Endothelial cell (in vitro differentiated cells): ENCODE results near the gene ACAD11. TPM values are rescaled to one million over a fixed set of nuclear protein-coding genes. Genes with fewer than 3 reads are reported as not detected.

Source experiments
- DNase-seq: peaks from one replicate; pipeline ENCODE4 v3.0.0; 2021; ENCODE audit warnings: low spot score
- H3K27ac Mint-ChIP-seq: one replicate; pipeline ENCODE4 v1.8.0; 2021; ENCODE audit warnings: mixed read lengths, inconsistent platforms; ENCODE audit not compliant: unreplicated experiment
- H3K27me3 Mint-ChIP-seq: one replicate; pipeline ENCODE4 v1.8.0; 2021; ENCODE audit warnings: mild to moderate bottlenecking, moderate library complexity, mixed read lengths, inconsistent platforms; ENCODE audit not compliant: unreplicated experiment
- H3K36me3 Mint-ChIP-seq: one replicate; pipeline ENCODE4 v1.8.0; 2021; ENCODE audit warnings: mild to moderate bottlenecking, low read depth, mixed read lengths, inconsistent platforms; ENCODE audit not compliant: unreplicated experiment
- H3K4me1 Mint-ChIP-seq: one replicate; pipeline ENCODE4 v1.8.0; 2021; ENCODE audit warnings: mild to moderate bottlenecking, mixed read lengths, inconsistent platforms; ENCODE audit not compliant: unreplicated experiment
- H3K4me3 Mint-ChIP-seq: one replicate; pipeline ENCODE4 v1.8.0; 2021; ENCODE audit warnings: mild to moderate bottlenecking, mixed read lengths, inconsistent platforms; ENCODE audit not compliant: unreplicated experiment
- H3K9me3 Mint-ChIP-seq: one replicate; pipeline ENCODE4 v1.8.0; 2021; ENCODE audit warnings: mixed read lengths, inconsistent platforms; ENCODE audit not compliant: unreplicated experiment
- total RNA-seq: library from RNA; stranded (reverse); fragmentation: NEBNext Ultra II Directional; extraction: Animal tissue kit (Norgen Biotek cat#: 25700); gene quantifications from one replicate; pipeline ENCODE4 v1.2.1, GENCODE V29; 2021; ENCODE audit not compliant: unreplicated experiment
- TF ChIP-seq, protein P1 (sequence below): fragments of 200-600 bp; sonication (generic); IDR thresholded peaks from one replicate; pipeline ENCODE4 v1.5.0; 2021; ENCODE audit warnings: antibody characterized with exemption; ENCODE audit not compliant: unreplicated experiment

ACAD11 gene
- total RNA-seq, 1 donor from 2014 or later, result 20.0 TPM

DNA sequence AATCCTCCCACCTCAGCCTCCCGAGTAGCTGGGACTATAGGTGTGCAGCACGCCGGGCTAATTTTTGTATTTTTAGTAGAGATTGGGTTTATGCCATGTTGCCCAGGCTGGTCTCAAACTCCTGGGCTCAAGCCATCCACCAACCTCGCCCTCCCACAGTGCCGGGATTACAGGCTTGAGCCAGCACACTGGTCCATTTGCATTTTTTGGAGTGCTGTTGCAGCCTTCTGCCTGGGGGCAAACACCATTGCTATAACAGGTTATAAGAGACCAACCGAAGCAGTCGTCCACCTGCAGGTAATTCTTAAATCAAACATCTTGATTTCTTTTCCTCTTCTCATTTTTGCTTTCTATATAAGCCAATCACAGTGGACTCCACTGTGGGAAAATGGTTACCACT is 34.8 kb downstream of the ACAD11 start:
- DNase-seq, result no peak
- Mint-ChIP-seq H3K27ac (no peak overlapping the region), H3K27me3 (no peaks in the 10 kb centered on the region), H3K4me1 (peaks cover 28% of the 10 kb centered on the region), H3K4me3 (no peak overlapping the region), H3K36me3 (peaks cover 8% of the 10 kb centered on the region), H3K9me3 (no peaks in the 10 kb centered on the region)
- TF ChIP-seq, protein P1, sequence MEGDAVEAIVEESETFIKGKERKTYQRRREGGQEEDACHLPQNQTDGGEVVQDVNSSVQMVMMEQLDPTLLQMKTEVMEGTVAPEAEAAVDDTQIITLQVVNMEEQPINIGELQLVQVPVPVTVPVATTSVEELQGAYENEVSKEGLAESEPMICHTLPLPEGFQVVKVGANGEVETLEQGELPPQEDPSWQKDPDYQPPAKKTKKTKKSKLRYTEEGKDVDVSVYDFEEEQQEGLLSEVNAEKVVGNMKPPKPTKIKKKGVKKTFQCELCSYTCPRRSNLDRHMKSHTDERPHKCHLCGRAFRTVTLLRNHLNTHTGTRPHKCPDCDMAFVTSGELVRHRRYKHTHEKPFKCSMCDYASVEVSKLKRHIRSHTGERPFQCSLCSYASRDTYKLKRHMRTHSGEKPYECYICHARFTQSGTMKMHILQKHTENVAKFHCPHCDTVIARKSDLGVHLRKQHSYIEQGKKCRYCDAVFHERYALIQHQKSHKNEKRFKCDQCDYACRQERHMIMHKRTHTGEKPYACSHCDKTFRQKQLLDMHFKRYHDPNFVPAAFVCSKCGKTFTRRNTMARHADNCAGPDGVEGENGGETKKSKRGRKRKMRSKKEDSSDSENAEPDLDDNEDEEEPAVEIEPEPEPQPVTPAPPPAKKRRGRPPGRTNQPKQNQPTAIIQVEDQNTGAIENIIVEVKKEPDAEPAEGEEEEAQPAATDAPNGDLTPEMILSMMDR, result no peak

DNA sequence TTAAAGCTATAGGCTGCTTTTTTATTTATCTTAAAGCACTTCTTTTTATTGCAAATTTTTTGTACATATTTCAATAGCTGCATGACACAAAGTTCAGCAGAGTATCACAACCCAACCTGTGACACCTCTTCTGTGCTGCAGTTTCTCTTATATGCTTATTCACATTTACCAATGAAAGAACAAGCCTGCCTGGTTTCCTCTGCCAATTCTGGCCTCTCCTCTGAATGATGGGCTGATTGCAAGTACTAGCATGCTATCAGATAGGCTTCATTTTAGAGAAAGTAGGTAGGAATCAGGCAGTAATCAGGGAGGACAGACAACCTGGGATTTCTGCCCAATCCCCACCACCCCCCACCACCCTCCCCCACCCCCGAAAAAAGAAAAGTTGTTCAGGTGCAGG is 36.0 kb downstream of the ACAD11 start:
- TF ChIP-seq, protein P1, result no peak
- H3K27ac Mint-ChIP-seq, result no peak overlapping the region
- H3K36me3 Mint-ChIP-seq, result peaks cover 8% of the 10 kb centered on the region
- H3K4me1 Mint-ChIP-seq, result peaks cover 28% of the 10 kb centered on the region
- no peak for DNase-seq
- H3K27me3 Mint-ChIP-seq, result no peaks in the 10 kb centered on the region
- no peaks in the 10 kb centered on the region for H3K9me3 Mint-ChIP-seq
- H3K4me3 Mint-ChIP-seq, result no peak overlapping the region

DNA sequence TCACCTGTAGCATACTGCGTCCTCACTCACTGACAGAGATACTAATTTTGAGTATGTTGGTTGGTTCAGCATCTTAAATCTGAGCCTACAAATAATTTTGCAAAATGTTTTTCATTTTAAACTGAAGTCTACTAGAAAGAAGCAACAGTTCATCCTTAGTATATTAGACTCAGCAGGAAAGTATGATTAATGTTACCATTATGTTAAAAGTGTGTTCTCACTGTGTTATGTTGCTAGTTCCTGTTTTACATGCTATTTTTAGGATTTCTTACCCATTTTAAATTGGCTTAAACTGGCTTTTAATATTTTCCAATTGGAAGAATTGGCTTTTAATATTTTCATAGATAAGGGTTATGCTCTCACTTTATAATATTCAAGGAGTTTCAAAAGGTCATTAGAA is 36.8 kb downstream of the ACAD11 start:
- H3K4me3 Mint-ChIP-seq, result no peak overlapping the region
- TF ChIP-seq, protein P1, result no peak
- H3K27ac Mint-ChIP-seq, result no peak overlapping the region
- DNase-seq, result no peak
- peaks cover 8% of the 10 kb centered on the region for H3K36me3 Mint-ChIP-seq
- H3K4me1 Mint-ChIP-seq, result peaks cover 28% of the 10 kb centered on the region
- no peaks in the 10 kb centered on the region for H3K27me3 Mint-ChIP-seq
- no peaks in the 10 kb centered on the region for H3K9me3 Mint-ChIP-seq

DNA sequence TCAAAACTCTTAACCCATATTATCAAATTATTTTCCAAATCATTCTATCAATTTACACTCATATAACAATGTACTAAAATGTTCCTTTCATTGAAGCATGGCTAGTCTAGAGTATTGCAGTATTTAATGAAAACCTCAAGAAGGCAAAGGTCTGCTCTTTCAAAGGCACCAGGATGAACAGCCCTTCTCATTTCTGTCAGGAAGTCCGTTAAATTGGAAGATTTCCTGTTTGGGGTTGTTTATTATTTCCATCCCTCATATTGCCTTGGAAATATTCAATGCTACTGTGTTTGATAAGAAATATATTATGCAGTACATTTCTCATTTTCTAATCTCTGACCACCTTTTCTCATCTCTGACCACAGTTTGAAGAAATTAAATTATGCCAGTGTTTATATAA is 37.5 kb downstream of the ACAD11 start:
- DNase-seq, result no peak
- peaks cover 14% of the 10 kb centered on the region for H3K36me3 Mint-ChIP-seq
- TF ChIP-seq, protein P1, result no peak
- H3K9me3 Mint-ChIP-seq, result no peaks in the 10 kb centered on the region
- H3K4me3 Mint-ChIP-seq, result no peak overlapping the region
- no peaks in the 10 kb centered on the region for H3K27me3 Mint-ChIP-seq
- H3K4me1 Mint-ChIP-seq, result peaks cover 28% of the 10 kb centered on the region
- H3K27ac Mint-ChIP-seq, result no peak overlapping the region

DNA sequence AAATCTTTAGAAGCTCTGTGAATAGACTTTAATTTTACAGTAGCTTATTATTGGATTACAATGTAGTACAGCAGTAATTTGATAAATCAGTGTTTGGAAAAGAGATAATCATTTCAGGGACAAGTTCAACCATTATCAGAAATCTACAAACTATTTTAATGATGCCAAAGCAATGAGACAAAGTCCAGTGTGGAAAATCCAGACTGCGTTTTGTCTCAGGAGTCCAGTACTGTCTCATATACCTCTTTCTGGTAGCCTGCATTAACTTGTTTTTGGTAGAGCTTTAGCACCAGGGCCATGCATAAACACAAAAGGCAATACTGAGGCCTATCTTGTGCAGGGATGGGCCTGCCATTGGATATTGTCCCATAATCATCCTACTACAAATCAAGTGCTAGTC is 42.8 kb downstream of the ACAD11 start:
- Mint-ChIP-seq H3K27ac (no peak overlapping the region), H3K9me3 (no peaks in the 10 kb centered on the region), H3K4me1 (peaks cover 16% of the 10 kb centered on the region), H3K27me3 (peaks cover 2% of the 10 kb centered on the region), H3K36me3 (peaks cover 23% of the 10 kb centered on the region), H3K4me3 (no peak overlapping the region)
- DNase-seq, result no peak
- TF ChIP-seq, protein P1, result no peak
